ENCODE results near the gene SERPINB6. TPM values are rescaled to one million over a fixed set of nuclear protein-coding genes. Genes with fewer than 3 reads are reported as not detected.
"Not testable (repeated sequence)": the region's sequence is repeated elsewhere in the genome, so short reads cannot be mapped to it uniquely, and the experiment has no call there.

The SERPINB6 gene
- total RNA-seq: 78.8 TPM

DNA sequence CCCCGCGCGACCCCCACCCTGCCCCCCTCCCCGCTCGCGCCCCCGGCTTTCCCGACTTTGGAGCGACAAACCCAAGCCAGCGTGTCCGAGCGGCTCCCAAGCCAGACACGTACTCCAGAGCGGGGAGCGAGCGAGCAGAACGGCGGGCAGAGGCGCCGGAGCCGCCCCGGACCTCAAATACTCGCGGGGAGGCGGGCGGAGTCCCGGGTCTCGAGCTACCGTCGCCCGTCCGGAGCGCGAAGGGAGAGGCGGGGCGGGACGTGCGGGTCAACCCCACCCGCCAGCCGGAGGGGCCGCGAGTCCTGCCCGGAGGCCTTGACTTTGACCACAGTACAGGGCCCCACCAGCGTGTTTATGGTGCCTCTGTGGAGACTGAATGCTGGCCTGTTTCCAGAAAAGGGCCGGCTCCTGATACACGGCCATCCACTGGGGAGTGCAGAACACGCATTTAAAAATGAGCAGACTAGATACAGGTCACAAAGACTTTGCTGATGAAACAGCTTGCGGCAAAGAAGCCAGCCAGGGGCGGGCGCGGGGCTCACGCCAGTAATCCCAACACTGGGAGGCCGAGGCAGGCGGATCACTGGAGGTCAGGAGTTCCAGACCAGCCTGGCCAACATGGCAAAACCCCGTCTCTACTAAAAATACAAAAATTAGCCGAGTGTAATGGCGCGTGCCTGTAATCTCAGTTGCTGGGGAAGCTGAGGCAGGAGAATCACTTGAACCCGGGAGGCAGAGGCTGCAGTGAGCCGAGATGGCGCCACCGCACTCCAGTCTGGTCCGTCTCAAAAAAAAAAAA lies at the start of gene SERPINB6:
SERPINB6 (minus strand) TSS at position 148 of the 799 bp plus-strand sequence. CDS start 12,235 bp downstream, outside the sequence.
- peak; percentile 76 for ATAC-seq

DNA sequence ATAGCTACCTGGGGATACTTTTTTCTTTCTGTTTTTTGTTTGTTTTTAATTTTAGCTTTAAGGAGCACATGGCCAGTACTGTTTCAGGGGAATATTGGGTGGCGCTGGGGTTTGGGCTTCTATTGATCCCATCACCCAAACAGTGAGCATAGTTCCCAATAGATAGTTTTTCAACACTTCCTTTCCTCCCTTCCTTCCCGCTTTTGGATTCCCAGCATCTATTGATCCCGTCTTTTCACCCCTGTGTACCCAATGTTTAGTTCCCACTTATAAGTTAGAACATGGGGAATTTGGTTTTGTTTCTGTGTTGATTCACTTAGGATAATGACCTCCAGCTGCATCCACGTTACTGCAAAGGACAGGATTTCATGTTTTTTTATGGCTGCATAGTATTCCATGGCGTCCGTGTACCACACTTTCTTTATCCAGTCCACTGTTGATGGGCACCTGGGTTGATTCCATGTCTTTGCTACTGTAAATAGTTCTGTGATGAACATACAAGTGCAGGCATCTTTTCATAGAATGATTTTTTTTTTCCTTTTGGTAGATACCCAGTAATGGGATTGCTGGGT lies 48.5 kb upstream of the SERPINB6 start:
- no peak for ATAC-seq

DNA sequence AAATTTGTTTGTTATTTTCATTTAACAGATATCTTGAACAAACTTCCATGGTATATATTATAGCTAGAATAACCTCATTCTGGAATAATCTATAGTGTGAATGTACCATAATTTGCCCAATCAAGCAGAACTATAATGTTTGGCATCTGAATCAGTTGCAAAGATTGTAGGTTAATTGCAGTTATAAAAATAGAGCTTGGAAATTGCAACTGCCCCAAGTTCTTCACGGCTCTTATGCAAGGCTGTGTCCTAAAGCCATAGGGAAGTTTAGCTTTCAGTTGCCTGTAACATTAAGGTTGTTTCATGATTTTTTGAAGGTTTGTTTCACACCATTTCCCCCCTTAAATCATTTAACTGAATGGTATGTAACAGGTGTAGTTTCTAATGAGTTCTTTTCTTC lies 47.7 kb upstream of the SERPINB6 start:
- no peak for ATAC-seq

DNA sequence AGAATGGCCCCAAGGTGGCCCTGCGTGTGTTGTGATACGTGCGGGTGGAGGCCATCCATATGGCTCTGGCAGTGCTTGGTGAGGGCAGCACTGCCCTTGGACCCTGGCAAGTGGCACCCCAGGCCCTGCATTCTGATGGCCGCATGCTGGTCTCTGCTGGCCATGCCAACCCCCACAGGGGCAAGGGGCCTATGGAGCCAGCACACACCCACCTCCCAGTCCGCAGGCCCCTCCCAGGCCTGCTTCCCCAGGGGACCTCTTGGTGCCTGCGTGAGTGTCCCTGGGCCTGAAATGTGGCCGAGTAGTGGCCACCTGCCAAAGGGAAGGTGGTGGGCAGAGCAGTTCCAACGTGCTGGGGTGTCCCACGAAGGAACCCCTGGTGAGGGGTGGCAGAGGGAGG lies 45.9 kb upstream of the SERPINB6 start:
- no peak for ATAC-seq

DNA sequence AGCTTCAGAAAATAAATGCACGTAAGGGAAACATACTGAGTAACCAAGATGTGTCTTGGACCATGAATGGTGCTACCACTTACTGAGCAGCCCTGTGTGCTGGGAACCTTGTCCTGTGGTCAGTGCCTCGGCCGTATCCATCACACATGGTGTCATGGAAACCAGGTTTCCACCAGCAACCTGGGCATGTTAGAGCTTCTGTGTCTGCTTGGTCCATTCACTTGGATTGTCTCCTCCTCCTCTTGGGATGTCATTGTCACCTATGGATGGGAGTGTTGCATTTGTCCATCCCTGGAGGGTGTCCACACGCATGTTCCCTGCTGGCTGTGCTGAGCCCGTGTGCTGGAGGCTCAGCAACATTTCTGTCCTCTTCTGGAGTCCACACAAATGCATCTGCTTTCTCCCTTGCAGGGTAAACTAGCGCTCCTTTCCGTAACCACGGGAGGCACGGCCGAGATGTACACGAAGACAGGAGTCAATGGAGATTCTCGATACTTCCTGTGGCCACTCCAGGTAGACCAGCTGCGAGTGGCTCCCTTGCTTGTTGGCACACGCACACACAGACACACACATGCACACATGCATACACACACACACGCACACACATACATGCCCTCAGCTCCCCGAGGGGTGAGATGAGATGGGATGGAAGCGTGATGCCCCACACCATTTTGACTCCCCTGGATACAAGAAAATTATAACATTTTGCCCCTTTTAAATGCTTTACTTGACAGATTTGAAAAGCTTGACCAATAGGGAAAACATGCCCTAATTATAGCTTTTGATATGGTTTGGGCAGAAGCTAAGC lies 45.3 kb upstream of the SERPINB6 start:
- no peak for ATAC-seq

DNA sequence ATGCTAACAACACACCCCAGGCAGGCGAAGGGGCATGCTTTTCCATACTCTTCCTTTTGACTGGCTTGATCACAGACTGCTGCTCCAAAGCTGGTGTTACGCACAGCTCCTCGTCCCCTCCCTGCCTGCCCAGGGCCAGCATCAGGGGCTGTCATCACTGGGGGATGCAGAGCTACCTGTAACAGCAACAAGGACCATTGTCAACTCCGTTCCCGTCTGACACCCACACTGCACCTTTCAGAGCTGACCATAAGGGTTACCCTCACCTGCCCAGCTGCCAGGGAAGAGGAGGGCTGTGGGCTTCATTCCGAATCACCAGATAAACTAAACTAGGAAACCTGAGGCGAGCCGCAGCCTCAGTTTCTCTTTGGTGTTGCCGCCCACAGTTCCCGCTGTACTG lies 43.8 kb upstream of the SERPINB6 start:
- no peak for ATAC-seq

DNA sequence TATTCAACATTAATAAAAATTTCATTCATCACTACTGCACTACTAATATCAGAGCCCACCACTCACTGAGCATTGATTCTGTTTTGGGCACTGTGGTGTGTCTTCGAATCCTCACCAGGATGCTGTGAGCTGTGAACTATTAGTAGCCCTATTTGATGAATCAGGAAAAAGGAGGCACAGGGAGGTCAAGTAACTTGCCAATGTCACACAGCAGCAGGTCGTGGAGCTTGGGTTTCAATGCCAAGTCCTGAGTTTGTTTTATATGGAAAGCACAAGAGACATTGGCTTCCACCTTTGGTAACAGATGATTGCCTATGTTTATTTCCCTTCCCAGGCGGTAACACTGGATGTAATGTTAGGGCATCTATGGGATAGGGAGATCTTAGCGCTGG lies 43.3 kb upstream of the SERPINB6 start:
- ATAC-seq: no peak

DNA sequence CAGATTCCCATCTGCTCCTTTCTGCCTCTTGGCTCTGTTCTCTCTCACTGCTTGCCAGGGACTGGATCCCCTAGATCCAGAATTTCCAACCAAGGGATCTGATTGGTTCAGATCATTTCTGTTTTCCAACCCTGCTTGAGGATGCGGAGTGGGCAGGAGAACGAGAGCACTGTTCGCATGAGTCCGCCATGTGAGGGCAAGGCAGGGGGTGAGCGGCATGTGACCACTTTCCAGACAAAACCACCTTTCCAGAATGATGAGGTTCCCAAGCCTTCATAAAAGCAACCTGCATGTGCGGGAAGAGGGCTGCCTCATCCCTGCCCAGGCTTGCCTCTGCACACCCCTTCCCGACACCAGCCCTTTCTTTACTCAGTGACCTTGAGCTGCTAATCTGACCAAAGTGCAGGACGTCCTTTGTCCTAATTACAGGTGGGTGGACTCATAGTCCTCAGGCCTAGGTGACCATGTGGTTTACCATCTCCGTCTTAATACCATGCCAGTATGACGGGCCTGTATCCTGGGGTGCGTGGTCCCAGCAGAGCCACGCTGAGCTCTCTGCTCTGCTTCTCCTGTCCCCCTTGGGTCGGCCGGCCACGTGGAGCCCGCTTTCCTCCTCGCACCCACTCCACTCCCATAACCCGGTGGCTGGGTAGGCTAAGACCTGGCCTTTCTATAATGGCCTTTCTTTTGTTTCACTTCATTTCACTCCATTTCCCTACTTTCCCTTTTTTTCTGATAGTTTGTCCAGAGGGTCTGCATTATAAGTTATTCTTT lies 42.7 kb upstream of the SERPINB6 start:
- ATAC-seq: no peak

DNA sequence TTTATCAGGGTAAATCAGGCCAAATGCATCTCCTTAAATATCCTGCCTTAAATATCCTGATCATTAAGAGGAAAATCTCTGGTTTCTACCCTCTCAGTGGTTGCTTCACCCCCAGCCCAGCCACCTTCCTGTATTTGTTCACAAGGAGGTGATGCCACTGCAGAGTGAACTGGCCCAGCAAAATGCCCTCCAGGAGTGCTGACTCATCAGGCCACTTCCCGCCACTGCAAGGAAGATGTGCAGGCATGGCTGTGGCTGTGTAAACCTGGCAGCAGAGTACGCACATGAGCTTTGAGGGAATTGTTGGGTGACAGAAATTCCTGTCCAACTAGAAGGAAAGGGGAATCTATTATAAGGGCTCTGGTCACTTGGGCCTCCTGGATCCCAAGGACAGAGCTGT lies 42.1 kb upstream of the SERPINB6 start:
- ATAC-seq: peak; percentile 91

DNA sequence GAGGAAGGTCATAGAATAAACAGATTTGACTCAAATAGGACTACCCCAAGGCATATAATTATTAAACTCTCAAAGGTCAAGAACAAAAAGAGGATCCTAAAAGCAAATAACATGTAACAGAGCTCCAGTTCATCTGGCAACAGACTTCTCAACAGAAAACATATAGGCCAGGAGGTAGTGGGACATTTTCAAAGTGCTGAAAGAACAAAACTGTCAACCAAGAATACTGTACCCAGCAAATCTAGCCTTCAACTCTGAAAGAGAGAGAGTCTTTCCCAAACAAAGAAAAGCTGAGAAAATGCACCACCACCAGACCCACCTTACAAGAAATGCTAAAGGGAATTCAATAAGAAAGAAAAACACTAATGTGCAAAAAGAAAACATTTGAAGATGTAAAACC lies 40.2 kb upstream of the SERPINB6 start:
- no peak for ATAC-seq

DNA sequence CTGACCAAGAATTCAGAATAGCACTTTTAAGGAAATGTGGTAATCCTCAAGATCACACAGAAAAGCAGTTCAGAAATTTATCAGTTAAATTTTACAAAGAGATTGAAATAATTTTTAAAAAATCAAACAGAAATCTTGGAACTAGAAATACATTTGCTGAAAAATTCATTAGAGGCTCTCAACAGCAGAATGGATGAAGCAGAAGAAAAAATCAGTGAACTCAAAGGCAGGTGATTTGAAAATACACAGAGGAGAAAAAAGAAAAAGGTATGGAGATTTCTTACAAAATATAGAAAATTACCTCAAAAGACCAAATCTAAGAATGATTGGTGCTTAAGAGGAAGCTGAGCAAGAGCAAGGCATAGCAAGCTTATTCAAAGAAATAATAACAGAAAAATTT lies 39.8 kb upstream of the SERPINB6 start:
- no peak for ATAC-seq

DNA sequence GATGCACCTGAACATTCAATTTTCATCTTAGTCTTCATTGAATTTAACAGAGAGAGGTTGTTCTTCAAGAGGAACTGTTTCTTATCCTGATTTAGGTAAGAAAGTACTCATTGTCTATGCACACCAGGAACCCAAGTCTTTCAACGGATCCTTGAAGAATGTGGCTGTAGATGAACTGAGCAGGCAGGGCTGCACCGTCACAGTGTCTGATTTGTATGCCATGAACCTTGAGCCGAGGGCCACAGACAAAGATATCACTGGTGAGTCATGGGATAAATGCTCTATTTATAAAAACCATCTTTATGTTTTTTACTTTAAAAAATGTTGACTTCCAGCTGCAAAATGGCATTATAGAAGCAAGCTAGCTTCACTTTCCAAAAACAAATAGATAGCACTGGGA lies 38.6 kb upstream of the SERPINB6 start:
- ATAC-seq: no peak

DNA sequence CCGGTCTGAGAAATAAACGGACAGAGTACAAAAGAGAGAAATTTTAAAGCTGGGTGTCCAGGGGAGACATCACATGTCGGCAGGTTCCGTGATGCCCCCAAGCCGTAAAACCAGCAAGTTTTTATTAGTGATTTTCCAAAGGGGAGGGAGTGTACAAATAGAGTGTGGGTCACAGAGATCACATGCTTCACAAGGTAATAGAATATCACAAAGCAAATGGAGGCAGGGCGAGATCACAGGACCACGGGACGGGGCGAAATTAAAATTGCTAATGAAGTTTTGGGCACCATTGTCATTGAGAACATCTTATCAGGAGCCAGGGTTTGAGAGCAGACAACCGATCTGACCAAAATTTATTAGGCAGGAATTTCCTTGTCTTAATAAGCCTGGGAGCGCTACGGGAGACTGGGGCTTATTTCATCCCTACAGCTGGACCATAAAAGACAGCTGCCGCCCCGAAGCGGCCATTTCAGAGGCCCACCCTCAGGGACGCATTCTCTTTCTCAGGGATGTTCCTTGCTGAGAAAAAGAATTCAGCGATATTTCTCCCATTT lies 37.4 kb upstream of the SERPINB6 start:
- ATAC-seq: not testable (repeated sequence)

DNA sequence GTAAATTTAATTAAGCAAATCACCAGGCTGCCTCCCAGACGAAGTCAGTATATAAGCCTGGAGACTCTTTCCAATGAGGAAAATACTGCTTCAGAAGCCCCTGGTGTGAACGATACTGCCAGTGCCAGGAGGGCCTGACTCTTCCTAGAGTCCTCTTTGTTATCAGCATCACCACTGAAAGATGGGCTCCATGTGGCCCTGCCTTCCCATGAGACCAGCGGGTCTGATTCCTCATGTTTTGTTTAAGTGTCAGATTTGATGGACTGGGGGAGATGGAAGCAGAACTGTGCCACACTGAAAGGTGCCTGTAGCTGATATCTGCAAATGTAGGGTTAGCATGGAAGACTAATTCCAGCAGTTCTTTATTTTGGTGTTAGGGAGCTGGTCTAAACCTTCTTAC lies 36.2 kb upstream of the SERPINB6 start:
- no peak for ATAC-seq

DNA sequence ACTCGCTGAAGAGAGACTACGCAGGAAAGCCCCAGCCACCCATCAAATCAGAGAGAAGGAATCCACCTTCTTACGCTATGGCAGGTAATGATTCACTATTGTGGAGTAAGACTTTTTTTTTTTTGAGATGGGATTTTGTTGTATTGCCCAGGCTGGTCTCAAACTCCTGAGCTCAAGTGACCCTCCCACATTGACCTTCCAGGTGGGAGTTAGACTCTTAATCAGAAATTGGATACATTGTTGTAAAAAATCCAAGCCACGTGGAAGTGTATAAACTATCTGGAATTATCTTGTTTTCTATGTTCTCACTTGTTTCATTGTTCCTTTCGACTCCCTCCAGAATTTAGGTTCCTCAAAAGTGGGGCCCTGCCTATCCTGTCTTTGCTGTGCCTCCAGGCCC lies 35.1 kb upstream of the SERPINB6 start:
- ATAC-seq: no peak

DNA sequence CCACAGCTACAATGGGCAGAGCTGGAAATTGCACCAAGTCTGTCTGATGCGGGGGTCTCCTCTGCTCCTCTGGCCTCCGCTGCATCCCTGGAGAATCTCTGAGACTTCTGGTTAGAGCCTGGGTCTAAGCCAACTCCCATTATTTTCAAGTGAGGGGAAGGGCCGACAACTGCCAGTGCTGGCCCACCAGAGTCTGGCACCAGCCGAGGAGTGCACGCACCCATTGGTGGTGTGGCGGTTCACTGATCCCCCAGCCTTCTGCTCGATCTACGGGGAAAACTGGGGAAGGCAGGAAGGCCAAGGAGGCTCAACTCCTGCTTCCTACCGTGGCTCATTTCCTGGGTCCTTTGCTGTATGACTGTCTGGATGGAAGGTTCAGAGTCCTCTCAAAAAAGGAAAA lies 34.5 kb upstream of the SERPINB6 start:
- ATAC-seq: no peak

DNA sequence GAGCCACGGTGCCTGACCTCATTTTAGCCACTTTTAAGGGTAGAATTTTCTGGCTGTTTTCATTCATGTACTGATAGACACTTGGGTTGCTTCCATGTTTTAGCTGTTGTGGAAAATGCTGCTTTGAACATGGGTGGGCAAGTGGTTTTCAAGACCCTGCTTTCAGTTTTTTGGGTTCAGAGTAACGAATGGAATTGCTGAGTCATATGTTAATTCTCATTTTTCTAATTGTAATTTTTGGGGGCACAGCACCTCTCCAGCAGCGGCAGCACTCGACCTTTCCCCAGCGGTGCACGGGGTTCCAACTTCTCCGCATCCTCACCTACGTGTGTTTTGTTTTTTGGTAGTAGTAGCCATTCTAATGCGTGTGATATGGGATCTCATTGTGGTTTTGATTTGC lies 33.7 kb upstream of the SERPINB6 start:
- no peak for ATAC-seq

DNA sequence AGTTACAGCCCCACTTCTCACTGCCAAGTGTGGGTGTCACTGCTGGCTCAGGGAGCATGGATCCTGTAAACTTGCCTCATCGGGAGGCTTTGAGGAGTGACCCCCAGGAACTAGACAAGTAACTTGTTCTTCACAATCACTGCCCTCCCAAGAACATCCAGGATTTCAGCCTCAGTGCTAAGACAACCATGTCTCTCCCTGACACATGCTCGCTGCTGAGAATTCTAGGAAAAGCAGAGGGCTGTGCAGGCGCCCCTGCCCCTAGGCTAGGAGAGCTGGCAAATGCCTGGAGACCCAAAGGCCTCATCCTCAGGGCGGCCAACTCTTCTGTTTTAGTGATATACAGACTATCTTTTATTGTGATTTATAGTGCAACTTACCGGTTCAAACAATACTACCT lies 31.9 kb upstream of the SERPINB6 start:
- not testable (repeated sequence) for ATAC-seq

DNA sequence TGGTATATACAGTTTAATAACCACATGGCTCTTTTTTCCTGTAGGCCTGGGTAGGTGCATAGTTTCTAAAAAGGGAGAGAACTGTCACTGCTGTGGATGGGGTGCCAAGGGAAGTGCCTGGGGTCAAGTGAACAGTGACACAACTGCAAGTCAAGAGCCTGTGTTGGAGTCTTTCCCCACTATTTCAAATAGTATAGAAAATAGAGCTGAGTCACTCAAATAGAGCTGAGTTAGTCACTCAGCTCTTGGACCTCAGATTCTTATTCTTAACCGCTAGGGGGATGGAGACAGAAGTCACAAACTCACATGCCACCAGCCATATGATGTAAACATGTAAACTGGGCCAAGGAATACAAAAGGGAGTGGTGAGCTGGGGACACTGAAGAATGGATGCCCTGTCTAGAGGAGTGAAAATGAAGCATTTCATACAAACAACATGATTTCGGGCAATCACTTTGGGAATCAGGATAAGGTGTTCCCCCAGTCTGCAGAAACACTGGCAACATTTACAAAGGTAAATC lies 30.5 kb upstream of the SERPINB6 start:
- ATAC-seq: peak; percentile 34

DNA sequence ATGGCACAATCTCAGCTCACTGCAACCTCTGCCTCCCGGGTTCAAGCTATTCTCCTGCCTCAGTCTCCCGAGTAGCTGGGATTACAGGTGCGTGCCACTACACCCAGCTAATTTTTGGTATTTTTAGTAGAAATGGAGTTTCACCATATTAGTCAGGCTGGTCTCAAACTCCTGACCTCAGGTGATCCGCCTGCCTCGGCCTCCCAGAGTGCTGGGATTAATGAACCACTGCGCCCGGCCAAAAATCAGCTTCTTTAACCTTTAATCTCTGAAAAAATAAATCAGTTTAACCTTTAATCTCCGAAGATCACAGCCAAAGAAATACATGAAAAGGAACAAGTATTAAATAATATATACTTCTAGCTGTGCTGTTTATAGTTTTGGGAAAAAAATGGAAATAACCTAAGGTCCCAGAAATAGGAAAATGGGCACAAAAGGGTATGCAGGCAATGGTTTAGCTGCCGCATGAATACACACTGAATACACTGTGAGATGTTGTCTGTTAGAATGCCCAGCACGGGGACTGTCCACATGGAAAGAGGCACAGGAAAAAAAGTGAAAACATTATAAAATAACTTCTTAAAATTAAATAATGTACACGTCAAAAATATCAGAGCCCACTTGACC lies 29.9 kb upstream of the SERPINB6 start:
- no peak for ATAC-seq

DNA sequence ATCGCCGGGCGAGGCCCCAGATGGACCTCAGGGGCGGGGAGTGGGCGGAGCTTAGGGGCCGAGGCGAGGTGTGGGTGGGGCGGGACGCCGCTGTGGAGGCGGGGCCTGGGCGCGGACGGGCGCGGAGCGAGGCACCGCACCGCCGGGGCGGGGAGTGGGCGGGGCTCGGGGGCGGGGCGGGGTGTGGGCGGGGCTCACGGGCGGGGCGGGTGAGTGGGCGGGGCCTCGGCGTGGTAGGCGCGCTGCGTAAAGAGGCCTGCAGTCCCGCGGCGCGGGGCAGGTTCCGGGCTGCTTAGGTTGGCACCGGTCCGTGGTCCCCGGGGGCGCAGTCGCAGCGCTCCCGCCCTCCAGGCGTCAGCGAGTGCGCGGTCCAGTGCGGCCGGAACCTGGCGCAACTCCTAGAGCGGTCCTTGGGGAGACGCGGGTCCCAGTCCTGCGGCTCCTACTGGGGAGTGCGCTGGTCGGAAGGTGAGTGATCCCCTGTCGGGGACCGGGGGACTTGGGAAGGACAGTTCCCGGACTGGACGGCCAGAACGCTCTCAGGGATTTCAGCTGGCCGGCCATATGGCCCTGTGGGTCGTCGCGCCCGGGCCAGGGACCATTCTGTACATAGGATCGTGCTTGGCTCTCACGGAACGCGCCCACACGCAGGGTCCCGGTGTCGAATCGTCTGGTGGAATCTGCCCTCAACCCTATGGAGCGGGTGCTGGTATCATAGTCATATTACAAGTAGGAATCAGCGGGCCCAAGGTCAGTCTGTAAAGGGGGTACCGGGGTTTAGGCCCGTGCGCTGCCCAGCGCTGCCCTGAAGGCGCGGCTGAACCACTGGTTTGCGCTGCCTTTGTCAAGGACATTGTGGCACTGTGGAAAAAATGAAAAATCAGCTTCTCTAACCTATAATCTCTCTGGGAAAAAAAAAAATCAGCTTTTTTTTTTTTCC lies 28.5 kb upstream of the SERPINB6 start, which contains the start of gene NQO2:
NQO2 (plus strand) TSS at position 277 of the 940 bp plus-strand sequence. CDS start 6,659 bp downstream, outside the sequence.
- peak; percentile 94 for ATAC-seq

Measured in esophagus mucosa (tissue), 1 donor.